H1 (cell line): ENCODE results near the gene MYOM3. TPM values are rescaled to one million over a fixed set of nuclear protein-coding genes. Genes with fewer than 3 reads are reported as not detected.

Source experiments
- ATF2 ChIP-seq: IDR thresholded peaks from 2 replicates; pipeline ENCODE4 v1.6.1; 2012; ENCODE audit warnings: low read length, inconsistent platforms
- GABPA ChIP-seq: IDR thresholded peaks from 2 replicates; pipeline ENCODE4 v1.6.1; 2011; ENCODE audit warnings: mild to moderate bottlenecking, low read length, moderate library complexity, borderline replicate concordance; ENCODE audit not compliant: insufficient read depth
- HDAC2 ChIP-seq, 2 experiments: fragments of 300-600 bp in 1 of 2; sonication (generic) in 1 of 2; IDR thresholded peaks; 2 replicates each; pipeline ENCODE4 v1.6.1; 2011 to 2012; ENCODE audit warnings: low read depth in 2 of 2, low read length in 2 of 2, mild to moderate bottlenecking in 2 of 2, moderate library complexity in 2 of 2, borderline replicate concordance in 1 of 2, inconsistent platforms in 1 of 2
- POLR2AphosphoS5 ChIP-seq: IDR thresholded peaks from 2 replicates; pipeline ENCODE4 v1.6.1; 2011; ENCODE audit warnings: low read depth, low read length
- TCF12 ChIP-seq: IDR thresholded peaks from 2 replicates; pipeline ENCODE4 v1.6.1; 2011; ENCODE audit warnings: low read depth, mild to moderate bottlenecking, low read length
- ZNF274 ChIP-seq: IDR thresholded peaks from 2 replicates; pipeline ENCODE4 v1.7.0; 2012; ENCODE audit warnings: low read length, borderline replicate concordance; ENCODE audit errors: extremely low read depth
- polyA plus RNA-seq, 7 experiments: library from polyadenylated mRNA; depleted of rRNA in 3 of 7; stranded (reverse) in 5 of 7; unstranded in 2 of 7; fragments of >200 nt in 5 of 7; fragments of 200-250 nt in 2 of 7; gene quantifications; 1 replicate in 5 of 7; 2 replicates in 1 of 7; 4 replicates in 1 of 7; pipeline versions ENCODE4 v1.2.1 to v1.2.3, GENCODE V29; 2011 to 2013; ENCODE audit warnings: missing spikeins in 2 of 7, mixed read lengths in 2 of 7
- total RNA-seq: library from RNA; stranded (reverse); fragmentation: NEBNext Ultra II Directional; extraction: Animal tissue kit (Norgen Biotek cat#: 25700); gene quantifications from 2 replicates; pipeline ENCODE4 v1.2.1, GENCODE V29; 2021

Gene MYOM3
- total and polyA plus RNA-seq, 2 of the 8 experiments (the other 6 are each of a cell fraction or from before 2014, with no cell fraction given), result 0.08 to 0.09 TPM

- TF ChIP-seq ZNF274 (no peak), TCF12 (no peak), ATF2 (no peak), GABPA (no peak), POLR2AphosphoS5 (no peak), HDAC2 (IDR thresholded peaks at IDR 0.05; ENCODE audit: borderline replicate concordance in 1 of 2, low read depth in 2 of 2, low read length in 2 of 2) (no peak)
- TF ChIP-seq, all 59 proteins: peak for 0
Measured at GRCh38 chr1:24089027-24089742, 22.8 kb downstream of the MYOM3 start (continued).
